ENCODE results near the gene TPP2.
A peak's percentile ranks its signal among the peaks of the same experiment; 100 is the strongest.

The TPP2 gene

DNA sequence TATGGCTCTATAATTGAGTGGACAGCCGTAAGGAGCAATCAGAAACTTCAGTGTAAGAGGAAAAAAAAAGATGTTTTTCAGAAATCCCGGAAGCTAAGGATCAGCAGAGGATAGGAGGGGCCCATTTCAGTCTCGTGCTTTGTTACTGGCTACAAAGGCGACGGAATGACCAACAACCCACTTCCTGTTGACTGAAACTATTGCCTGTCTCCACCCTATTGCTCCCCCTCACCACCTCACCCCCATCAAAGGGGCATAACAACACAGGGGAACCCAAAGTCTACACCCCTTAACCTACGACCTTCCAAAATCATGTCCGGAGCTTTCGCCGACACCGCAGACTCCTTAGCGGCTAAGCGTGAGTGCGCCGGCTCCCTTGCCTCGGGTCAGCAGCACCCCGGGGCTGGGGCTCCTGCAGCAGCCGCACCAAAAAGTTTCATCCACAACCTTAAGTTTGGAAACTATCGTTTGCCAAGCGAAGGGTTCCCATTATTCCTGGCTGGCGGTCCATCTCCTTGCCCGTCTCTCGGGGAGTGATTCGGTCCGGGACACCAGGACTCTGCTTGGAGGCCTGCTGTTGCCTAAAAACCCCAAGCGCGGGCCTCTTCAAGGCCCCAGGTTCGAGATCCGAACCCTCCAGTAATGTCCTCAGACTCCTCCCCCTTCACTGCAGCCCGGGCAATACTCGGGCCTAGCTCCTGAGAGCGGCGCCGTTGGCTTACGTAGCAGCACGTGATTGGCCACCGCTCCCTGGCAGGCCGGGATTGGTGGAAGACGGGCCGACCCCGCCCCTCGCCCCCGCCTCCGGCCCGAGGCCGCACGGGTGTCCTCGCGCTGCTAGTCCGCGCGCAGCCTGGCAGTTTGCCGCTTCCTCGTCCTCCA, at the start of gene TPP2:
Gene TPP2 (plus strand): TSS at position 840 of the 882 bp plus-strand sequence. CDS start 53 bp downstream, outside the sequence.
- peak; percentile 95 to 98 for DNase-seq

- DNase-seq, result no peak
Observed at GRCh38 chr13:102548811-102549210, 48.0 kb upstream of the TPP2 start.

- DNase-seq, result no peak
Observed at GRCh38 chr13:102550507-102550906, 46.3 kb upstream of the TPP2 start.

GRCh38 chr13:102555914-102556553, 40.8 kb upstream of the TPP2 start:
- peak in 1 of 2 donors; percentile 9 for DNase-seq

DNA sequence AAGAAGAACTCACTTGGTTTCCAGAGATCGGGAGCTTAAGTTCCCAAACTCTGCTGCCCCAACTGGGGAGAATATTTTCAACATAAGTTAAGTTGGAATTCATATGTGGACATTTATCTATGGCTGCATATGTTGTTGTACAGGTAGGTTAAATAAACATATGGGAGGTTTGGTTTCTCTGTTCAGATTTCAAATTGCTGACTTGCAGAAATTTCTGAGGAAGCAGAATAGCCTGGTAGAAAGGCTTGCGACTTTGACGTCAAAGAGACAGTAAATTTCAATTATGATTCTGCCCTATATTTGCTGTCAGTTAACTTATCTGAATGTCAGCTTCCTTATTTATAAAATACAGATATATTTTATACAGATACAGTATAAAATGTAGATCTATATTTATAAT, 40.0 kb upstream of the TPP2 start:
- no peak for DNase-seq

DNA sequence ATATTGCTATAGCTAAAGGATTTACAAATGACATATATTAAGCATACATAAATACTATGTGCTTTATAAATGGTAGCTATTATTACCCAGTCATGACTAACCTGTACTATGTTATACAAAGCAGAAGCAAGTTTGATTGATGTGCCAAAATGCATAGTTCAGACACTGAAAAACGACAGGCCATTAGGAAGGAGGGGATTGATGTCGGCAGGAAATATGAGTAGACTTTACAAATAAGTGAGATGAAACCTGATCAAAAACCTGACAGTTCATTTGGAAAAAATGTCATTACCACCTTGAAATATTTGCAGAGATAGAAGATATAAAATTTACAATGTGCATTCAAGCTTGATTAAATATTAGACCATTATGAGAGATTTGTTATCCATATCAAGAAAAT, 38.8 kb upstream of the TPP2 start:
- no peak for DNase-seq

- DNase-seq, result no peak
Observed at GRCh38 chr13:102561933-102562332, 34.9 kb upstream of the TPP2 start.

DNA sequence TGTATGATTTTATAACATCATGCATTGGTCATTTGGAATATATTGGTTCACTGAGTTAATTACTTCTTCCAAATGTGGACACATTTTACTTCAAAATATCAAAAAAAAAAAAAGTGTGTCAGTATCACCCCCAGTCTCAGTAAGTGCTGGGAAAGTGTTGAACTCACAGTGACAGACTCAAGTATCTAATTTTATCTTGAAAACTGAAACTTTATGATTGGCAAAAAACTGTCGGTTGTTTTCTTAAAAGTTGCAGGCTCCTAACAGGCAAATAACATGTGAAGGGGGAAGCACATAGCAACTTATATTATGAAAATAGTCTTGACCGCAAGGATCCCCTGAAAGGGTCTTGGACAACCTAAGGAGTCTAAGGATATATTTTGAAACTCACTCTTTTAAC, 33.5 kb upstream of the TPP2 start:
- no peak for DNase-seq

DNA sequence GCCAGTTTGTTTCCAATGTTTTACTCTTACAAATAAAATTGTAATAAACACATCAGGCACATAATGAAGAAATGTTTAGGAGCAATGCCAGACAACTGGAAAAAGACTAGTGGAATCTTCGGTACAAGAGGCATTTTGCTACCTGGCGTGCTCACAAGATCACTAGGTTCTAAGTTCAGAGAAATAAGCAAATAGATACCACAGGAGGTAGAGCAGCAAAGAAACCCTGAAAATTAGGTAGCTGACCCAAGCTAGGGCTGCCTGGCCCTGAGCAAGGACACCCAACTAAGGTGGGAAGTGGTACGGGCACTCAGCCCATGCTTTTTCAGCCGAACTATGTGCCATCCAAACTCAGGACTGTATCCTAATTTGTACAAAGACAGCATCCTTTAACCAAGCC, 32.2 kb upstream of the TPP2 start:
- no peak for DNase-seq

DNA sequence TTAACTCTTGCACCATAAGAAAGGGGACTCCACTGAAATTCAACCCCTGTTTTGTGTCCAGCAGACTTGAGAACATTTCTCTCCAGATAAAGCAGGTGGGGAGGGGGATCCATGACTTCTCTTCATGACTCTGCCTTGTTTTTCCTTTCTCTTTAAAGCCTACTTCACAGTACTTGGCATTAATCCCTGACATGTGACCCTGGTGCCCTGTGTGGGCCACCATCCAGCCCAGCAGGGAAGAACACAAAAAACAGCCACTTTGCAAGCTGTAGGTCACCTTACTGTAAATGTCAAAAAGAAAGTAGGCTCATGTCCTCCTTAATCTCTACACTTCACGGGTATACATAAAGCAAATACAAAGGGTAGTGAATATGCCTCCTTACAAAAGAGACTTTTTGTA, 30.3 kb upstream of the TPP2 start:
- DNase-seq, result no peak

DNA sequence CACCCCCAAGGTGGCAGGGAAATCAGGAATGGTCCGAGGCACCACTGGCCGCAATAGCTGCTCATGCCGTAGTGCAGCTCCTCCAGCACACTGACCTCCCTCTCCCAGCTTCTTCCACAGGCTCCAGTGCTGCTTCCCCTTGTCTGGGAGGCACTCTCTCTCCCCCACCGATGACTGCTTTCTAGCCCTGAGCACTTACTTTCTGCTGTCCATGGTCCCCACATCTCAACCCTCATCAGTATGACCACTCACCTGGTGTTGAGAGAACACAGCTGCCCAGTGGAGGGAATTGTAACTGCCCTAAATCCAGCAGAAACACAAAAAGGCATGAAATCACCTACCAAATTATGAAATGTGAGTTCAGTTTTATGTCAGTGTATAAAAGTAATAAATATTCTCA, 28.9 kb upstream of the TPP2 start:
- DNase-seq, result no peak

DNA sequence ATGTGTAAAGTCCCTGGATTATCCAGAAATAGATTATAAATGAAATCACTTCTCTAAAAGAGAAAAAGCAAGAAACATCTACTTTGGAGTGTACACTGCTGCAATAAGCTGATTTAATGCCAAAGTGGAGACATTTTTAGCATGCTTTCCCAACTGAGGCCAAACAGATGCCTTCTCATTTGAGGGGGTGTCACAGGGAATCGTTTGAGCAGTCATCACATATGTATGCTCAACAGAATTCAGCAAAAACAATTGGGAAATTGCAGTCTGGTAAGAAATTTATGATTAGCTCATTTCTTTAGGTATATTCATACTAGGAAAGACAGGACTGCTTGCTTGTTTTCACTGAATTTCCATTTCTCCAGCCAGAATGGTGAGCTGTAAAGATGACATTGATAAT, 27.3 kb upstream of the TPP2 start:
- no peak for DNase-seq

DNA sequence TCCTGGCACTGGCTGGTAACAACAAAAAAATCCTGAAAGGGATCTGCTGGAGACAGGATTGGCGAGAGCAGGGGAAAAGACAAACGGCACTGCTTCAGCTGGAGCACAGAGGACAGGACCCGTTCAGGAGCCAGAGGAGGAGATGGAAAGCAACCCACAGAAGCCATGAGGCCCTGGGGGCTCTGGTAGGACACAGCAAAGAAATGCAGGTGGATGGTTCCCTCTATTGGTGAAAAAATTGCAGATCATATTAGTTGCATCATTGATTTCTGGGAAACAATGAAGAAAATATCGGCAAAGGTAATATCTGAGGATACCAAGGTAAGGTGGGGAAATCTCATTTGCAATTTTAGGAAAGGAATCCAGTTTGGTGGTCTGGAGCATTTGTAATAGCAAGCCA, 25.7 kb upstream of the TPP2 start:
- DNase-seq, result no peak

GRCh38 chr13:102572323-102572722, 24.5 kb upstream of the TPP2 start:
- DNase-seq, result no peak

DNA sequence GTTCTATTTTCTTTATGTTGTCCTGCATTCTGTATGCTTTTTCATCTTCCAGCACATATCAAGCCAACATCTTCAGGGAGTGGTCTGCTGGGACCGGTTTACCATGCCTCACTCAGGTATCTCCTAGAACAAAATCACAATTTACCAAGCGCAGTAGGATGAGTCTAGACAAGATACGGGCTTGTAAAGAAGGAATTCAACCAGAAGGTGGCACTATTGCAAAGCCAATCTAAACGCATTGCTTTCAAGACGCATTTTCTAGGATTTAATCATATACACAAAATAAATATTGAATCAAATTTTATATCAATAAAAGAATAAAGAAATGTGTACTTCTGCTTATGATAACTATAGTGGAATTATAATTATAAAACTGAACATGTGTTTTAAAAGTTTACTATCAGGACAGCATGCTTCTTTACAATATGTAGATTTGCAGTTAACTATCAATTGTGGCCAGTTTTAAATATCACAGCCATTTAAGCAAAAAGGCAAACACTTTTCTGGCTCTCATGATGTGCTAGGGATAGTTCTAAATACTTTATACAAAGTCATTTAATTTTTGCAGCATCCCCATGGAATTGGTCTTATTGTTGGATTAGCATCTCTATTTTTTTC, 16.1 kb upstream of the TPP2 start:
- peak; percentile 25 to 60 for DNase-seq

DNA sequence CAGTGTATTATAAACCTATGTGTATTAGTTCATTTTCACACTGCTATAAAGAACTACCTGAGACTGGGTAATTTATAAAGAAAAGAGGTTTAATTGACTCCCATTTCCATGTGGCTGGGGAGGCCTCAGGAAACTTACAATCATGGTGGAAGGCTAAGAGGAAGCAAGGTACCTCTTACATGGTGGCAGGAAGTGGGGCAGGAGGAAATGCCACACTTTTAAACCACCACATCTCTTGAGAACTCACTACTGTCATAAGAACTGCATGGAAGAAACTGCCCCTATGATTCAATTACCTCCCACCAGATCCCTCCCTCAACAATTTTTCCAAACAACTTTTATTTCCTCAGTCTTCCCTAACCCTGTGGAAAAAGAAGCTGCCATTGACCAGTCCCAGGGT, 14.5 kb upstream of the TPP2 start:
- no peak for DNase-seq

DNA sequence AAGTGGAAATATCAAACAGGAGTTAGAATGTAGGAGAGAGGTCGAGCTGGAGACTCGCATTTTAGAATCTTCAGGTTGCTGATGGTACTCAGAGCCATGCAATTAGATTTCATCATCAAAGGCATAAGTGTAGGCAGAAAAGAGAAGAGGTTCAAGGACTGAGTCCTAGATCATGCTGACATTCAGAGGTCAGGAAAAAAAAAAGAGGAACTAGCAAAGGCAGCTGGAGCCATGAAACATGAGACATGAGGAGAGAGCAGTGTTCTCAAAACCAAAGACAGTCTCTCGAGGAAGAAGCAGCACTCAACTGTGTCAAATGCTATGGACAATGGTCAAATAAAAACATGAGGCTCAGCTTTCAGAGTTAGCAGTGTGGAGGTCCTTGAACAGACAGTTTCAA, 12.4 kb upstream of the TPP2 start:
- DNase-seq, result no peak

GRCh38 chr13:102586615-102587014, 10.2 kb upstream of the TPP2 start:
- DNase-seq, result no peak

- no peak for DNase-seq
Observed at GRCh38 chr13:102587916-102588315, 8.9 kb upstream of the TPP2 start.

- no peak for DNase-seq
Observed at GRCh38 chr13:102589301-102589822, 7.4 kb upstream of the TPP2 start.

- DNase-seq, result peak; percentile 67 to 78
Observed at GRCh38 chr13:102591988-102592781, 4.6 kb upstream of the TPP2 start.

GRCh38 chr13:102593466-102593865, 3.3 kb upstream of the TPP2 start:
- no peak for DNase-seq

Data from activated CD4-positive, alpha-beta T cell treated with anti-CD3 and anti-CD28 coated beads for 4 hours (primary cell).